K562 (cell line): ENCODE data around the gene FRMD5. TPM values are rescaled to one million over a fixed set of nuclear protein-coding genes. Genes with fewer than 3 reads are reported as not detected.

ENCODE experiments used
- CC2D1A ChIP-seq: fragments of 450-650 bp; IDR thresholded peaks from 2 replicates; pipeline ENCODE4 v1.6.1; 2017; ENCODE audit warnings: mild to moderate bottlenecking
- ESRRA ChIP-seq: fragments of 450-650 bp; IDR thresholded peaks from 2 replicates; pipeline ENCODE4 v1.6.1; 2014; ENCODE audit warnings: low read depth, mild to moderate bottlenecking, moderate library complexity, borderline replicate concordance
- MEIS2 ChIP-seq: fragments of 450-650 bp; IDR thresholded peaks from 2 replicates; pipeline ENCODE4 v1.6.1; 2014; ENCODE audit warnings: mild to moderate bottlenecking; ENCODE audit not compliant: partially characterized antibody
- MTF1 ChIP-seq: fragments of 250-450 bp; sonication (Bioruptor Pico); IDR thresholded peaks from 2 replicates; pipeline ENCODE4 v1.9.0; 2021; ENCODE audit warnings: moderate library complexity, mild to moderate bottlenecking, inconsistent platforms, borderline replicate concordance
- PHF8 ChIP-seq: fragments of 200-600 bp; sonication (generic); IDR thresholded peaks from 2 replicates; pipeline ENCODE4 v1.6.1; 2012; ENCODE audit warnings: mixed run types, mild to moderate bottlenecking, inconsistent platforms, low read length, moderate library complexity, borderline replicate concordance
- SRF ChIP-seq, 2 experiments: fragments of 250-450, 450-650 bp in 1 of 2; sonication (Bioruptor Pico) in 1 of 2; sonication (generic) in 1 of 2; formaldehyde crosslinking; IDR thresholded peaks; 2 replicates each; pipeline versions ENCODE4 v1.5.0 to v1.5.1; 2020 to 2022; ENCODE audit warnings: mild to moderate bottlenecking in 1 of 2, missing genetic modification reagents in 1 of 2
- SRSF3 ChIP-seq: fragments of 200-400 bp; formaldehyde crosslinking; IDR thresholded peaks from 2 replicates; pipeline ENCODE4 v1.6.1; 2016; ENCODE audit warnings: mild to moderate bottlenecking, low read length, moderate library complexity; ENCODE audit not compliant: insufficient read depth
- ZBED1 ChIP-seq: IDR thresholded peaks from 2 replicates; pipeline ENCODE4 v1.6.1; 2014
- ZKSCAN3 ChIP-seq: fragments of 250-450 bp; sonication (Bioruptor Pico); IDR thresholded peaks from 2 replicates; pipeline ENCODE4 v1.4.0; 2020
- ZNF398 ChIP-seq: fragments of 250-450 bp; sonication (Bioruptor Pico); IDR thresholded peaks from 2 replicates; pipeline ENCODE4 v1.8.0; 2021; ENCODE audit warnings: moderate library complexity, mild to moderate bottlenecking, inconsistent platforms
- ZNF407 ChIP-seq: fragments of 450-650 bp; IDR thresholded peaks from 2 replicates; pipeline ENCODE4 v1.6.1; 2016; ENCODE audit warnings: low read depth
- polyA plus RNA-seq, 8 experiments: library from polyadenylated mRNA; depleted of rRNA in 4 of 8; stranded (reverse) in 5 of 8; unstranded in 3 of 8; fragments of >200 nt; fragmentation: Nextera tagmentation in 2 of 8; fragmentation: Illumina TruSeq in 1 of 8; extraction: Ambion mirVana in 2 of 8; extraction: Trizol in 1 of 8; gene quantifications; 2 replicates each; pipeline versions ENCODE4 v1.2.1 to v1.2.3, GENCODE V29; 2011 to 2014; ENCODE audit warnings: inconsistent platforms in 1 of 8, missing spikeins in 1 of 8
- total RNA-seq, 7 experiments: library from RNA; depleted of rRNA in 6 of 7; stranded (reverse); fragments of >200 nt in 6 of 7; fragmentation: Illumina TruSeq in 2 of 7; extraction: Trizol in 2 of 7; gene quantifications; 2 replicates each; pipeline versions ENCODE4 v1.2.1 to v1.2.3, GENCODE V29; 2011 to 2021; ENCODE audit warnings: low replicate concordance in 1 of 7

Gene FRMD5
- total and polyA plus RNA-seq, 9 of the 15 experiments (the other 6 are each of a cell fraction or from before 2014, with no cell fraction given): 0.13 to 0.38 TPM; not detected in 7

GRCh38 chr15:44034933-44035624 is 160.0 kb downstream of the FRMD5 start (continued):
- TF ChIP-seq ZNF398 (CRISPR knock-in tag): no peak
- no peak for TF ChIP-seq CC2D1A
- TF ChIP-seq ZKSCAN3 (CRISPR knock-in tag): no peak
- no peak for TF ChIP-seq ESRRA
- TF ChIP-seq SRSF3: no peak
- TF ChIP-seq MEIS2: no peak
- TF ChIP-seq MTF1: no peak
- no peak for TF ChIP-seq SRF (CRISPR knock-in tag; IDR thresholded peaks at IDR 0.05)
- TF ChIP-seq PHF8: no peak
- no peak for TF ChIP-seq ZBED1
- TF ChIP-seq ZNF407: no peak
